HG03060 (cell line): ENCODE measurements around the gene MIA.
"Not testable (repeated sequence)": the region's sequence is repeated elsewhere in the genome, so short reads cannot be mapped to it uniquely, and the experiment has no call there.

Experiments
- ATAC-seq: cut with Tn5 transposase; IDR thresholded peaks from one replicate; pipeline ENCODE4 v1.9.1; 2021; ENCODE audit warnings: low read depth, moderate number of reproducible peaks; ENCODE audit not compliant: unreplicated experiment

Gene MIA

DNA sequence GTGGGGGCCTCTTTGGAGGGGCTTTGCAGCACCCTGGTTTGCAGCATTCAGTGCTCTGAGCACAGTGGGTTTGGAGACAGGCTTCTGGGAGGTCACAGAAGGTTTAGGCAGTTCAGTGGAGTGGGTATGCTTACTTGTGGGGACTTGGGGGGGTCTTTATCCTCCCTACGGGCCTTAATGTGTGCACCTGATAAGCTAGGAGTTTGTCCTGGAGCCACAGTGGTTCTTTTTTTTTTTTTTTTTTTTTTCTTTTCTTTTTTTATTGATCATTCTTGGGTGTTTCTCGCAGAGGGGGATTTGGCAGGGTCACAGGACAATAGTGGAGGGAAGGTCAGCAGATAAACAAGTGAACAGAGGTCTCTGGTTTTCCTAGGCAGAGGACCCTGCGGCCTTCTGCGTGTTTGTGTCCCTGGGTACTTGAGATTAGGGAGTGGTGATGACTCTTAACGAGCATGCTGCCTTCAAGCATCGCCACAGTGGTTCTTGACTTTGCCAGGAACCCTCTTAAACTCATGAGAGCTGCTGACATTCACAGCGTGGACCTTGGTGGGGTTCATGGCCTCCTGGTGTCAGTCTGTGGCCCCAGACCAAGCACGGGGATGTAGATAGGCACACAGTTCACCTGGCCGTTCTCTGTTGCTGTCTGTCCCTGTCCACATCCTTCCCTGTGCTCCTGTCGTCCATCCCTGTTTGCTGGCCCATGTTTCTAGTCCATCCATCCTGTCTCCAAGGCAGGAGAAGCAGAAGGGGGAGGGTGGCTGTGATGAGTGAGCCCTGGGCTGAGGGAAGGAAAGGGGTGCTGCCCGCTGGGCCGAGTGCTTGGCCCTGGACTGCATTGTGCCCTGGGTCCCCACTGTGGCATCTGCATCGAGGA lies 26.3 kb downstream of the MIA start:
- no peak for ATAC-seq

DNA sequence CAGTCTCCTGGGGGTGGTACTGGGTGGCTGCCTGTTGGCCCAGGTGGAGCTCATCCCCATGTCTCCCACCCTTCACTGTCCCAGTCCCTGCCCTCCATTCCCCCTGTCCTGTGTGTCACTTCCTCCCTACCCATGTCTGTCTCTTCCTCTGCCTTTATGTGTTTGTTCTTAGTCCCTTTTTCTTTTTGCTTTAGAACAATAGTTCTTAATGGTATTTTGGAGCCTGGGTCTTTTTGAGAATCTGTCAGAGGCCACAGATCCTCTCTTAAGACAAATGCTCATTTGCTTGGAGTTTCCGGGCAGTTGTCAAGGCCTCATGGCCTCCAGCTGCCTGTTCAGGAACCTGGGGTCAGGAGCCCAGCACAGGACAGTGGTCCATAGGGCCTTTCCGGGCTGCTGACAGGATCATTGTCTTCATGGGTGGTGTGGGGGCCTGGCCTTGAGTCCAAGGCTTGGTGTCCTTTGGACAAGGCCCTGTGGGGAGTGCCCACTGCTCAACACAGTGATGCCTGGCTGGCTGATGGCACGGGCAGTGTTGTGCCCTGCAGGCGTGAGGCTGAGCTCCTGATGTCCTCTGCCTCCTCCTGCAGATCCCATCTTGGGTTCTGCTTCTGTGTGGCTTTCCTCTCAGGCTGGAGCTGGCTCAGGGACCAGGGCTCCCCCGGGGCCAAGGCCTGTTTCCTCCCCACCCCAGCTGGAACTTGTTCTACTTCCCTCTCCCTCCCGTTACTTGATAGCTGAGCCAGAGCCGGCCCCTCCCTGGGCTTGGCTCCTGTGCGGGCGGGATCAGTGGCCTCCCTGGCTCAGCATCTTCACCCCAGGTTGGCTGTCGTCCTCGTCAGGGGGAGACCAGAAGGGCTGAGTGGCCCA lies 27.2 kb downstream of the MIA start:
- no peak for ATAC-seq

DNA sequence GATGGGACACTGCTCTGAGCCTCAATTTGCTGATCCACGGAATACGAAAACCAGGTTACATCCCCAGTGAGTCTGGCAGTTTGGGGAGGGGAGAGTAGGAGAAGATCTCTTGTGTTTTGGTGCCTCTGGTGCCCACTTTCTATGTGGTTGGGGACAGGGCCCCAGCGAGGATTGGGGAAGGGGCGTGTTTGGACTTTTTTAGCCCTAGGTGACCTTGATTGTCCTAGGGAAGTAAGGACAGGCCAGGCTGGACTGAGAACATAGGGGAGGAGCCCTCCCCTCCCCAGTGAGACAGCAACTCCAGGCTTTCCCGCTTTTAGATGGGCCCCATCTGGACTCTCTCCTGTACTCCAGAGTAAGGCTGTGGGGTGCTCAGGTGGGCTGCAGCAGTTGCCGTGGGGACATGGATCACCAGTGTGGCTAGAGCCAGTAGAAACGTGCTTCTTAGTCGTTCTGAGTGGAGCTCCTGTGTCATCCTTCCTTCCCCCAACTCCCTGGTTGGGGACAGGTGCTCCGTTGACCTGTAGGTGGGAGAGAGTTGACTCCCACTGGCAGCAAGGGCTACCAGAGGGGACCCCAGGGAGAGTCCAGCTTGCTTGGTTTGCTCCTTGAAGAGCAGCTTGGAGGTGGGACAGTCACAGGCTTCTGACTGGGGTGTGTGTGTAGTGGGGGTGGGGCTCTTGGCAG lies 28.0 kb downstream of the MIA start:
- ATAC-seq, result no peak

DNA sequence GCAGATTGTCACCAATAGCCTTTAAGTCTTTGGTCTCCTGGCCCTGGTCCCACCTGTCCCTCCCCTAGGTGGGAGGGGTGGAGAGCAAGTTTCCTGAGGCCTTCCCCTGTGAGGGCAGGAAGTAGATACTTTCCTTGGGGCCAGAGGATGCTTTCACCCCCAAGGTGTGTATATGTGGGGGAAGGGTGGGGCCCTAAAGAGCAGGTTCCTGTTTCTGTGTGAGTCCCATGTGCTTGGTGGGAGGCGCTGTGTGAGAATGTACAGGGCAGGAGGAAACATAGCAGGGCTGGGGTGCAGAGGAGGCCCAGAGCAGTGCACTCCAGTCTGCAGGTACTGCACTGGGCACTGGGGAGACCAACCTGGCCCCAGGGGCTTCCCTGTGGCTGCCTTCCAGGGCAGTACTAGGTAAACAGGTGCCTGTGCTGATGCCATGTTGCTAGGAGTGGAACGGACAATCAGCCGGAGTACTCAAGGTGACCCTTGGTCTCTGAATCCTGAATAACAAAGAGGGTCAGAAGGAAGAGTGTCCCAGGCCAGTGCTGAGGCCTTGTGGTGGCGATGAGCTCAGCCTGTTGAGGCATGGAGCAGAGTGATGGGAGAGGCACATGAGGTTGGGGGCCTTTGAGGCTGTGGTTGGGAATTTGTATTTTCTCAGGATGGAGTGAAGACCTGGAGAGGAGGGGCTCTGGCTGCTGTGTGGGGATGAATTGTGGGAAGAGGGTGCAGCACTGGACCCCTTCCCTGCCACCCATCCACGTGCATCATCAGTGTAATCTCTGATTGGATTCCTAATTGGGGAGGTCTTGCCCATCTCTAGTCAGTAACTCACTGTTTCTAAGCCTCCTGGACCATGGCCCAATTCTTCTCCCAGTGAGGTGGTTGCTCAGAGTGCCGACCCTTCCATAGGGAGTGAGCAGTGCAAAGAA lies 28.8 kb downstream of the MIA start:
- no peak for ATAC-seq

DNA sequence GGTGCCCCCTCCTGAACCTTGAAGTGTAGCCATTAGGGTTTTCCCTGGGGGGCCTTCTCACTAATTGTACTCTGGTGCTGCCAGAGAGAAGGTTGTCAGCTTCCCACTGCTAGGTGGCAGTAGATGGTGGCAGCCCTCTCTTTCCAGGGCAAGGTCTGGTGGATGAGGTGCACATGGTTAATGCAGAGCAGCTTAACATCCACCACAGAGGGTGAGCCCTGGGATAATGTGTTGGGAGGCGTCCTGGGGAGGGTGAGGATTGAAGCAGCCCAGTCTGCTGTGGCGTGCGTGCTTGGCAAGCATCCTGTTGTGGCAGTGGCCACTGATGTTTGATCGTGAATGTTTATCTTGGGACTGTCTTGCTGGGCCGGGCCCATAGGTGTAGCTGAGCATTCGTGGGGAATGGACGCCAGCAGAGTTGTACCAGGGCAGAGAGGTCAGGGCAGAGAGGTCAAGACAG lies 29.5 kb downstream of the MIA start:
- ATAC-seq, result no peak

DNA sequence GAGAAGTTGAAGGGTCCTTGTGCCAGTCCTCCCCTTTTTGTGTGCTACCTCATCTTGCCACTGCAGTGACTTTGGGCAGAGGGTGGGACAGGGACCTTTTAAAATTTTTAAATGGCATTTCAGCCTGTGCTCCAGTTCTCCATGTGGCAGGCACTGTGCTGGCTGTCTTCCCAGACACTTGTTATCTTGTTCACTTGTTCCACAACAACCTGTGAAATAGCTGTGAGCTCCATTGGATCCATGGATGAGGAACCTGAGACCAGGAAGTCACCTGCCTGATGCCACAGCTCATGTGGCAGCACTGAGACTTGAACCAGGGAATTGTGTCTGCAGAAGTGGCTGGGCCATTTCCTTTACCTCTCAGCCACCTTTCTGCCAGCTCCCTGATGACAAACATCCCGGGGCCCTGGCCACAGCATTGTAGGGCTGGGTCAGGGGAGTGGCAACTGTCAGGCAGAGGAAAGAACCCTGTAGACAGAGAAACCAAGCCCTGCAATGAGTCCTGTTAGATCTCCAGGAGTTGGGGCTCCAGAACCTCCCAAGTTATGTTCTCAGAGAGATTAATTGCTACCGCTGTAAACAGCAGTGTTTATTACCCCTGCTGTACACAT lies 30.0 kb downstream of the MIA start:
- no peak for ATAC-seq

DNA sequence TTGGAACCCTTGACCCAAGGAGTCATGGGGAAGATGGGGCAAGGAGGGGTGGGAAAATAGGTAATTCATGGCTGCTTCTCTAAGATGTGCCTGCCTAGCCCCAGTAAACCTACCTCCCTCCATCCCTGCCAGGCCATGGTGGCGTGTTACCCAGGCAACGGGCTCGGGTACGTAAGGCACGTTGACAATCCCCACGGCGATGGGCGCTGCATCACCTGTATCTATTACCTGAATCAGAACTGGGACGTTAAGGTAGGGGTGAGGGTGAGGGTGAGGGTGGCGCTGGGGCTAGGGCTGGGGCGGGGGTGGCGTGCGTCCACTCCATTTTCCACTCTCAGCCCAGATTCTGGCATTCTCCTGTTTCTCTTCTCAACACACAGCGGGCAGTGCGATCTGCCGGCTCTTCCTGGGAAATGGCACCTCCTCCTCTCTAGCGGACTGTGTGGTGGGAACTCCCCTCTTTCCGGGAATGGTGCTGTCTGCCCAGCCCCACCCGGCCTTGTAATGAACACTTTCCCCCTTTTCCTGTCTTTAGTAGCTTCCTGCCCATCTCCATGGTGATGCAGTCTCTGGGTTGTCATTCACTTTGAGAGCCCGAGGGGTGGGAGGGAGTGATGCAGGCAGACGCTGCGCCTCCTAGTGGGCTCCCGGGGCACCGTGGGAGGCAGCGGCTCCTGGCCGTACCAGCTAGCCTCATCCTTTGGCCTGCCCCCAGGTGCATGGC lies 31.3 kb downstream of the MIA start:
- no peak for ATAC-seq

DNA sequence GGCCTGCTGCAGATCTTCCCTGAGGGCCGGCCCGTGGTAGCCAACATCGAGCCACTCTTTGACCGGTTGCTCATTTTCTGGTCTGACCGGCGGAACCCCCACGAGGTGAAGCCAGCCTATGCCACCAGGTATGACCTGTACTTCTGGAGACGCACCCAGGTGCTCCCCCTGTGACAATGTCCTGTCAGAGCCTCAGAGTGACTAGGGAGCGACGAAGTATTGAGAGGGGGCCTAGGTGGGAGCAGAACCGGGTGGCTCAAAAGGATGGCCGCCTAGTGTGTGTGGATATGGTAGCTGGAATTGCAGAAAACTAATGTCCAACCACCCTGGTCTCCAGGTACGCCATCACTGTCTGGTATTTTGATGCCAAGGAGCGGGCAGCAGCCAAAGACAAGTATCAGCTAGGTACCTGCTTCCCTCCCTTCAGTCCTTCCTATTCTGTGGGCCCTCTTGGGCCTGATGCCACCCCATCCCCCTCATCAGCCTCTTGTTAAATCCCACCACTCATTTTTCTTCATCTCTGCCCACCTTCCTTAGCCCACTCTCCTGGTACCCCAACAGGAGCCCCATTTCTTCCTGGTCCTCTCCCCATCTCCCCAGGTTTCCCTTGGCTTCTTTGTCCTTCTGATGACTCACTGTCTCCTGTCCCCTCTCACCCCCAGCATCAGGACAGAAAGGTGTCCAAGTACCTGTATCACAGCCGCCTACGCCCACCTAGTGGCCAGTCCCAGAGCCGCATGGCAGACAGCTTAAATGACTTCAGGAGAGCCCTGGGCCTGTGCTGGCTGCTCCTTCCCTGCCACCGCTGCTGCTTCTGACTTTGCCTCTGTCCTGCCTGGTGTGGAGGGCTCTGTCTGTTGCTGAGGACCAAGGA lies 32.1 kb downstream of the MIA start:
- ATAC-seq, result no peak

DNA sequence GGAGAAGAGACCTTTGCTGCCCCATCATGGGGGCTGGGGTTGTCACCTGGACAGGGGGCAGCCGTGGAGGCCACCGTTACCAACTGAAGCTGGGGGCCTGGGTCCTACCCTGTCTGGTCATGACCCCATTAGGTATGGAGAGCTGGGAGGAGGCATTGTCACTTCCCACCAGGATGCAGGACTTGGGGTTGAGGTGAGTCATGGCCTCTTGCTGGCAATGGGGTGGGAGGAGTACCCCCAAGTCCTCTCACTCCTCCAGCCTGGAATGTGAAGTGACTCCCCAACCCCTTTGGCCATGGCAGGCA lies 32.7 kb downstream of the MIA start:
- ATAC-seq, result no peak

DNA sequence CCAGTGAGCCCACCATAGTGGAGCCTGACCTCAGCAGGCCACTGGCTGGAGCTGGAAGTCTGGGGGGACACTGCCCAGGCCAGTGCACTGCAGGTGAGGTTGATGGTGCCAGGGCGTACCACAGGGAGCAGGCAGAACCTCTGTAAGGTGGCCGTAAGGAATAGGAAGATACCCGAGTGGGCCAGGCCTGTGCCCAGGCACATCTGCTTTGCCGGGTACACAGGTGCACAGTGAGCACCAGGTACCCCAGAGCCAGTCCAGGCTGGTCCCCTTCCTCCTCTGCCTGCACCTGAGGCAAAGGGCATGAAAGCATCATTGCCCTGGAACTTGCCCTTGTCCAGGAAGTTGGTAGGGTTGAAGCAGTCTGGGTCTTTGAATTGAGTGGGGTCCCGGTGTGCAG lies 33.2 kb downstream of the MIA start:
- ATAC-seq, result no peak

DNA sequence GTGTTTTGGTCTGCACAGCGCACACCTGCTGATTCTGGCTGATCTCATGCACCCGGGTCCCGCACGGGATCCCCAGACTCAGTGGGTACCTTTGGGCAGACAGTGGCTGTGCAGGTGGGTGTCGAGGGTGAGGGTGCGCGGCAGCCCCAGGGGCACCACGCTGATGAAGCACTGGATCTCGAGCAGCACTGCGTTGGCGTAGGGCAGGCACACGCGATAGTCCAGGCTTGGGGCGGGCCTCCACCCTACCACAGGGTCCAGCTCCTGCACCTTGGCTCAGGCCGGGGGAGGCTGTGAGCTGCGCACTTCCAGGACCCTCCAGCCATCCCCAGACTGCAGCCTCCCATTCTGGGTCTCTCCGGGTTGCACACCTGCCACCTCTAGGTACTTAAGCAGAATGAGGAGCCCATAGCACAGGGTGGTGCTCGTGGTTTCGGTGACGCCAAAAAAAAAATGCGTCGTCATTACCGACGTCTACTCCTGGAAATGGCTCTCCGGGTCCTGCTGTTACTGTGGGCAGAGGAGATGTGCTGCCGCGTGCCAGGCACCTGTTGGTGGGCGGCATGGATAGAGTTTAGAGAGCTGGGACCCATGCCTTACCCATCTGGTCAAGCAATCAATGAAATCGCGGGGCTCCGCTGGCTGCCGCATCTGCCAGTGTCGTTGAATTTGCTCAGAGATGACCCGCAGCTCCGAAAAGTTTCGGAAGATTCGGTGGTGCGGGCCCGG lies 34.2 kb downstream of the MIA start:
- ATAC-seq, result no peak

DNA sequence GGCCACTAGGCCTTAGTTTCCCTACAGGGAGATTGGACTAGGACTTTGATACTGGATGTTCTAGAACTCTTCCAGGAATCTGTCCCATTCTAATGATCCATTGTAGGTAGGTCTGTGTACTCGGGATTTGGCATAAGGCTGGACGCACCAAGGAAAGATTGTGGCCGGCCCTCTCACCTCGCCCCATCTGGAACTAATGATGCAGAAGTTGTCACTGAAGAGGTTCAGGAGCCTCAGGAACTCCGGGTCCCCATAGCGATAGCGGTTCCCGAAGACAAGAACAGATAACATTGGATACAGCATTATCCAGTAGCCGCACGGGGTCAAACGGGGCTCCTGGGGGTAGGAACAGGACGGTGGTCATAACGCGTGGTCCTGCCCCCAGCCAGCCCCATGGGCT lies 34.8 kb downstream of the MIA start:
- ATAC-seq, result no peak

DNA sequence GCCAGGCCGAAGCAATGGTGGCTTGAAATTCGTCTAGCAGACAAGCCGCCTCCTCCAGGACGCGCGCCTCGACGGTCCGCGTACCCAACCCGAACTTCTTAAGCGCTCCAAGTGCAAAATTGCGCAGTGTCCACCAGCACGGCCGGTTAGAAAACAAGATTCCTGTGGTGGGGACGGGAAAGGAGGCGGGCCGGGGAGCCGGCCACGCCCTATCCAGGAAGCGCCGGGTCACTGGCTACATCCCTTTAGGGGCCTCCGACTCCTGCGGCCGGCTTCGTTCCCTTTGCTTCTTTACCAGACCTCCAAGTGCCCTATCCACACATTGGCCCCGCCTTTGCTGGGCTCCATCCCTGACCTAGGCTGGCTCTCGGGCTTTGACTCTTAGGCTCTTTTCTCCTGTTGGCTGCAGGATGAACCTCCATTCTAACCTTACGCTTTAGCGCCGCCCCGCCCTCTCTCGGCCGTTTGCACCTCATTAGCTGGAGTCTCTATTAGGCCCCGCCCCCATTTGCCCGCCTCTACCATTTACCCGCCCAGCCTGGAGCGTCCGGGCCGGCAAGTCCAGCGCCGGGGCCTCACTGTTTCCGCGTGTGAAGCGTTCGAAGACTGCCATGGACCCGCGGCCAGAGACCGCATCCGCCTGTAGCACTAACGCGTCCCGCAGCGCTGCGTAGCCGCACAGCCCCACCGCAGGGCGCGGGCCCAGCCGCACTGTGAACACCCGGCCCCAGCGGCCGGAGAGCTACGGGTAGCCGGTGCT lies 35.5 kb downstream of the MIA start:
- ATAC-seq, result not testable (repeated sequence)

DNA sequence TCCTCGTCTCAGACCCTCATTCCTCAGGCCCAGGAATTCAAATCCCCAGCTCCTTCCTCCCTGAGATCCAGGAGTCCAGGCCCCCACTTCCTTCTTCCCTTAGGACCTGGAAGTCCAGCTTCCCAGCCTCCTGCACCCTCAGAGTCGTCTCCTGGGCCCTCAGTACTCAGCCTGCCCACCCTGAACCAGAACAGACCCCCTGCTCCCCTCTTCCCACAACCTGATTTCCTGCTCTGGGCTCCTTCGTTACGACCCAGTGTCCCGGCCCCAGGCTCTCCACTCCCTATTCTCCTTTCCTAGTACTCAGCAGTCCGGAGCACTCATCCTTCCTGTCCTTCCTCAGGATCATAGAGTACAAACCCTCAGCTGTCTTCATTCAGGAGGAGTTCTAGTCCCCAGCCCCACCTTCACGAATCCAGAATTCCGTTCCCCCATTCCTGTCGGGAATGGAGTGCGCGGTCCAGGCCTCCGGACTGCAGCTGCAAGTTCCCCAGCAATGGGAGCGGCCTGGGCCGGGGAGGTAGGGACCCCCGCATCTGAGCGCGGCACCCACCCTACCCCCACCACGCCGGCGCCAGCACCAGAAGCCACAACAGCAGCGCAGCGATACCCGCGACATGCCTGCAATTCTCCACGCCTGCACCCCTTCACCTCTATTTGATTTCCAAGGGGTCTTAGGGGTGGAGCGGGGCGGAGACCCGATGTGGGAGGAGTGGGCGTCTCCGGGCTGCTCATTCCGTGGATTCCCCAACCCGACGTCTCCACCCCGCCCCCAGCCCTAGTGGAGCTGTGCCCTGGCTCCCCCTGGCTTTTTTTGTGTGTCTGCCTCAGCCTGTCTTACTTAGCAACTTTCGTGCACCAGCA lies 36.4 kb downstream of the MIA start:
- no peak for ATAC-seq

DNA sequence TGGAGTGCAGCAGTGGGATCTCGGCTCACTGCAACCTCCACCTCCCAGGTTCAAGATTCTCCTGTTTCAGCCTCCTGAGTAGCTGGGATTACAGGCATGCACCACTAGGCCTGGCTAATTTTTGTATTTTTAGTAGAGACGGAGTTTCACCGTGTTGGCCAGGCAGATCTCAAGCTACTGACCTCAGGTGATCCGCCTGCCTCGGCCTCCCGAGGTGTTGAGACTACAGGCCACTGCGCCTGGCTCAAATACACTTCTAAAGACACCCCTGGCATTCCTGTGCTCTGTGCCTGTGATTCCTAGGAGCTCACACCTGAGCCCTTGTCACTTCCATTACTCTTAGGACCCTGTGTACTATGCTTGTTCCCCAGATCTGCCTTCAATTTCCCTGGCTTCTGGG lies 37.2 kb downstream of the MIA start:
- not testable (repeated sequence) for ATAC-seq

DNA sequence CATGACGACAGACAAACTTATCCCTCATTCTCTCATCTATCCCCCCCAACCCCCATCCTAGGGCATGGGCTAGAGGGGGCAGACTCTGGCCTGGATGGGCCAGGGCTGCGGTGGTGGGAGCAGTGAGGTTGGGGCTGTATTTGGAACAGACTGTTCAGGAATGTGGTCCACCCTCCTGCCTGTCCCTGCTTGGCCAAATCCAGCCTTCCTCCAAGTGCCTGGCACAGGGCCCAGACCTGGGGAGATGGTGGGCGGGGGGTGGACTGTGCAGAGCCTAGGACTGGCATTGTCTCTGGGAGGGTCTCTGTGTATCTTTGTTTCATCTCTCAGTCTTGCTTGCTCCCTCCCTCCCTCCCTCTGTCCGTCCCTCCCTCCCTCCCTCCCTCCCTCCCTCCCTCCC lies 37.9 kb downstream of the MIA start:
- no peak for ATAC-seq
